ENCODE measurements around the gene AKNA. TPM values are rescaled to one million over a fixed set of nuclear protein-coding genes. Genes with fewer than 3 reads are reported as not detected.

AKNA gene
- total and polyA plus RNA-seq, 2 of the 8 experiments (the other 6 are each of a cell fraction or from before 2014, with no cell fraction given) = 21.0 to 27.4 TPM

DNA sequence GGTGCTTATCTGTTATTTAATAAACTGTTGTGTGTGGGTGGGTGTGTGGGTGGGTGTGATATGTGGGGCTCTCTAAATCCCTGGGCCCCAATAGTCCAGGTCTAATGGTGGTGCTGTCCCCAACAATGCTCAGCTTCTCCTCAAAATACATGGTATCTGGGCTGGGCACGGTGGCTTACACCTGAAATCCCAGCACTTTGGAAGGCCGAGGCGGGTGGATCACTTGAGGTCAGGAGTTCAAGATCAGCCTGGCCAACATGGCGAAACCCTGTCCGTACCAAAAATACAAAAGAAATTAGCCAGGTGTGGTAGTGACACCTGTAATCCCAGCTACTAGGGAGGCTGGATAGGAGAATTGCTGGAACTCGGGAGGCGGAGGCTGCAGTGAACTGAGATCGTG is 69.4 kb downstream of the AKNA start:
- WGBS, 2 experiments (ENCODE audit: extremely low coverage in 1 of 2, insufficient coverage in 1 of 2, insufficient read length in 1 of 2, insufficient replicate concordance in 2 of 2, low coverage in 1 of 2, low lambda C conversion rate in 2 of 2, missing lambda C conversion rate in 1 of 2) = 98% methylated on average over 7 of the region's 8 CpGs; no CpG with 5 or more reads in 1 of the 2 experiments

More for the DNA sequence above, 69.4 kb downstream of the AKNA start:
- H3K27ac ChIP-seq (ENCODE audit: low read depth, low read length) = no peak overlapping the region
- no peaks in the 10 kb centered on the region for H3K4me1 ChIP-seq (replicated peaks in 1 of 4; ENCODE audit: control insufficient read depth in 3 of 4, insufficient read depth in 4 of 4, low read length in 3 of 4)
- no peak overlapping the region for H2AK5ac ChIP-seq (ENCODE audit: low read depth, low read length)
- H4K8ac ChIP-seq (ENCODE audit: extremely low read depth, insufficient read depth, low read length) = no peak overlapping the region
- H4K91ac ChIP-seq (replicated peaks; ENCODE audit: insufficient read length, low read length) = no peak overlapping the region
- H3K23me2 ChIP-seq (ENCODE audit: low read depth, low read length) = peaks cover 1% of the 10 kb centered on the region; the same call in 1 of the 2 replicates
- H3K56ac ChIP-seq (replicated peaks; ENCODE audit: insufficient read length, low read depth, low read length) = no peak overlapping the region
- no peak overlapping the region for H3K23ac ChIP-seq (ENCODE audit: insufficient read length)
- H2BK20ac ChIP-seq (ENCODE audit: low read length) = no peak overlapping the region
- no peak for TF ChIP-seq BRCA1 (IDR thresholded peaks at IDR 0.05; ENCODE audit: low read depth, low read length)
- TF ChIP-seq TAF1 (IDR thresholded peaks at IDR 0.05; ENCODE audit: low read depth, low read length) = no peak
- no peak for TF ChIP-seq TAF7 (optimal IDR thresholded peaks at IDR 0.05; ENCODE audit: borderline replicate concordance, low read depth, low read length)
- no peak for TF ChIP-seq SP2 (IDR thresholded peaks at IDR 0.05; ENCODE audit: low read length)
- no peak for TF ChIP-seq SIRT6 (IDR thresholded peaks at IDR 0.05; ENCODE audit: low read length)
- TF ChIP-seq BCL11A (IDR thresholded peaks at IDR 0.05; ENCODE audit: low read depth in 2 of 2, low read length in 2 of 2) = no peak
- no peak for TF ChIP-seq ZNF274 (IDR thresholded peaks at IDR 0.05; ENCODE audit: borderline replicate concordance, extremely low read depth, low read length)
- TF ChIP-seq HDAC2 (IDR thresholded peaks at IDR 0.05; ENCODE audit: borderline replicate concordance in 1 of 2, low read depth in 2 of 2, low read length in 2 of 2) = no peak
- no peak for TF ChIP-seq SUZ12 (IDR thresholded peaks at IDR 0.05; ENCODE audit: low read length)
- TF ChIP-seq, protein P1, sequence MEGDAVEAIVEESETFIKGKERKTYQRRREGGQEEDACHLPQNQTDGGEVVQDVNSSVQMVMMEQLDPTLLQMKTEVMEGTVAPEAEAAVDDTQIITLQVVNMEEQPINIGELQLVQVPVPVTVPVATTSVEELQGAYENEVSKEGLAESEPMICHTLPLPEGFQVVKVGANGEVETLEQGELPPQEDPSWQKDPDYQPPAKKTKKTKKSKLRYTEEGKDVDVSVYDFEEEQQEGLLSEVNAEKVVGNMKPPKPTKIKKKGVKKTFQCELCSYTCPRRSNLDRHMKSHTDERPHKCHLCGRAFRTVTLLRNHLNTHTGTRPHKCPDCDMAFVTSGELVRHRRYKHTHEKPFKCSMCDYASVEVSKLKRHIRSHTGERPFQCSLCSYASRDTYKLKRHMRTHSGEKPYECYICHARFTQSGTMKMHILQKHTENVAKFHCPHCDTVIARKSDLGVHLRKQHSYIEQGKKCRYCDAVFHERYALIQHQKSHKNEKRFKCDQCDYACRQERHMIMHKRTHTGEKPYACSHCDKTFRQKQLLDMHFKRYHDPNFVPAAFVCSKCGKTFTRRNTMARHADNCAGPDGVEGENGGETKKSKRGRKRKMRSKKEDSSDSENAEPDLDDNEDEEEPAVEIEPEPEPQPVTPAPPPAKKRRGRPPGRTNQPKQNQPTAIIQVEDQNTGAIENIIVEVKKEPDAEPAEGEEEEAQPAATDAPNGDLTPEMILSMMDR (IDR thresholded peaks at IDR 0.05; ENCODE audit: control extremely low read depth in 1 of 3, insufficient read depth in 1 of 3, low read depth in 1 of 3, low read length in 3 of 3) = no peak
- no peak overlapping the region for H3K4ac ChIP-seq (replicated peaks; ENCODE audit: insufficient read length, low read depth, low read length)
- ChIA-PET POLR2A (ENCODE audit: partially characterized antibody) (no interaction called here), CTCF (ENCODE audit: partially characterized antibody) (interaction anchor here (1.1 kb wide), 1 partner anchor 236 kb away, joined by 6 read pairs; no protein-coding TSS in a partner anchor)
- no peak overlapping the region for H2BK5ac ChIP-seq (ENCODE audit: low read depth, low read length)
- no peaks in the 10 kb centered on the region for H3K9me3 ChIP-seq (ENCODE audit: insufficient read depth in 2 of 2, low read depth in 1 of 2, low read length in 1 of 2)
- H4K20me1 ChIP-seq (replicated peaks in 1 of 2; ENCODE audit: control insufficient read depth in 1 of 2, insufficient read depth in 2 of 2, low read length in 2 of 2) = no peaks in the 10 kb centered on the region
- no peak overlapping the region for H4K5ac ChIP-seq (ENCODE audit: insufficient read length, low read depth, low read length)
- no peak overlapping the region for H3K4me3 ChIP-seq (ENCODE audit: extremely low read depth in 1 of 4, insufficient read depth in 2 of 4, low read depth in 3 of 4, low read length in 4 of 4)
- no peak overlapping the region for H2AFZ ChIP-seq (ENCODE audit: low read length)
- no peak overlapping the region for H3K9ac ChIP-seq (replicated peaks in 1 of 4; ENCODE audit: extremely low read depth in 1 of 4, low read depth in 3 of 4, low read length in 3 of 4)
- H2BK12ac ChIP-seq (ENCODE audit: low read depth, low read length) = no peak overlapping the region
- no peak overlapping the region for H3K14ac ChIP-seq (ENCODE audit: insufficient read length)
- H2BK15ac ChIP-seq (ENCODE audit: low read length) = no peak overlapping the region
- H3K4me2 ChIP-seq (ENCODE audit: insufficient read depth in 1 of 2, low read depth in 2 of 2, low read length in 2 of 2) = no peak overlapping the region
- FAIRE-seq (no peak), DNase-seq (ENCODE audit: low read depth in 1 of 2, low spot score in 2 of 2) (no peak)
- no peaks in the 10 kb centered on the region for H3K79me1 ChIP-seq (ENCODE audit: low read depth, low read length)
- no peak overlapping the region for H2BK120ac ChIP-seq (replicated peaks; ENCODE audit: low read depth, low read length)
- no peaks in the 10 kb centered on the region for H3K27me3 ChIP-seq (replicated peaks in 1 of 4; ENCODE audit: control insufficient read depth in 3 of 4, extremely low read depth in 1 of 4, insufficient read depth in 3 of 4, low read length in 3 of 4)
- no peaks in the 10 kb centered on the region for H3K79me2 ChIP-seq (ENCODE audit: control insufficient read depth in 1 of 2, insufficient read depth in 2 of 2, low read length in 2 of 2)
- H3K18ac ChIP-seq (ENCODE audit: extremely low read depth, low read length) = no peak overlapping the region
- no peaks in the 10 kb centered on the region for H3K36me3 ChIP-seq (ENCODE audit: control insufficient read depth in 2 of 4, insufficient read depth in 4 of 4, low read length in 3 of 4)
